Transverse colon (tissue), 3 donors: ENCODE measurements around the gene PLAGL1.

Experiments
- EP300 ChIP-seq: sonication (generic); formaldehyde crosslinking; IDR thresholded peaks from one replicate; pipeline ENCODE4 v1.6.1; 2017; ENCODE audit warnings: antibody characterized with exemption, low read depth
- TF ChIP-seq, protein P1 (sequence below), 5 experiments: fragments of 200-600 bp in 3 of 5; fragments of 450-650 bp in 2 of 5; sonication (generic) in 3 of 5; IDR thresholded peaks; 1 replicate in 2 of 5; 2 replicates in 3 of 5; pipeline ENCODE4 v1.5.1; 2016 to 2017; ENCODE audit warnings: antibody characterized with exemption in 5 of 5, inconsistent platforms in 3 of 5, mild to moderate bottlenecking in 2 of 5, moderate library complexity in 1 of 5

- TF ChIP-seq, protein P1, sequence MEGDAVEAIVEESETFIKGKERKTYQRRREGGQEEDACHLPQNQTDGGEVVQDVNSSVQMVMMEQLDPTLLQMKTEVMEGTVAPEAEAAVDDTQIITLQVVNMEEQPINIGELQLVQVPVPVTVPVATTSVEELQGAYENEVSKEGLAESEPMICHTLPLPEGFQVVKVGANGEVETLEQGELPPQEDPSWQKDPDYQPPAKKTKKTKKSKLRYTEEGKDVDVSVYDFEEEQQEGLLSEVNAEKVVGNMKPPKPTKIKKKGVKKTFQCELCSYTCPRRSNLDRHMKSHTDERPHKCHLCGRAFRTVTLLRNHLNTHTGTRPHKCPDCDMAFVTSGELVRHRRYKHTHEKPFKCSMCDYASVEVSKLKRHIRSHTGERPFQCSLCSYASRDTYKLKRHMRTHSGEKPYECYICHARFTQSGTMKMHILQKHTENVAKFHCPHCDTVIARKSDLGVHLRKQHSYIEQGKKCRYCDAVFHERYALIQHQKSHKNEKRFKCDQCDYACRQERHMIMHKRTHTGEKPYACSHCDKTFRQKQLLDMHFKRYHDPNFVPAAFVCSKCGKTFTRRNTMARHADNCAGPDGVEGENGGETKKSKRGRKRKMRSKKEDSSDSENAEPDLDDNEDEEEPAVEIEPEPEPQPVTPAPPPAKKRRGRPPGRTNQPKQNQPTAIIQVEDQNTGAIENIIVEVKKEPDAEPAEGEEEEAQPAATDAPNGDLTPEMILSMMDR (IDR thresholded peaks at IDR 0.05) = no peak
- no peak for TF ChIP-seq EP300
These were observed 28.2 kb upstream of the PLAGL1 start for GRCh38 chr6:144036064-144036834.
